GM12892 (cell line): ENCODE data around the gene ABCC3.

Experiments
- POLR2A ChIP-seq: IDR thresholded peaks from 2 replicates; pipeline ENCODE4 v1.6.1; 2011; ENCODE audit warnings: low read depth, low read length, control low read depth
- POLR2AphosphoS5 ChIP-seq: IDR thresholded peaks from 2 replicates; pipeline ENCODE4 v1.6.1; 2011; ENCODE audit warnings: low read depth, low read length, control low read depth

GRCh38 chr17:50719924-50720794 lies 85.5 kb downstream of the ABCC3 start:
- TF ChIP-seq POLR2A = no peak
- TF ChIP-seq POLR2AphosphoS5 = no peak
